HCT116 (cell line): Measurements from ENCODE around the gene GMEB1. TPM values are rescaled to one million over a fixed set of nuclear protein-coding genes. Genes with fewer than 3 reads are reported as not detected.
A peak's percentile ranks its signal among the peaks of the same experiment; 100 is the strongest.

Experiments used
- ATAC-seq: fragments of 200-7000 bp; cut with Tn5 transposase; 2 replicates; pipeline ENCODE4 v1.9.1; 2020; ENCODE audit warnings: mild to moderate bottlenecking, moderate library complexity
- BruUV-seq: library from RNA; stranded (reverse); fragments of 400-500 nt; replicated peaks from 2 replicates; lab custom pipeline; 2021; lab: Mats Ljungman, UMichigan
- CTCF ChIA-PET: fragments of 300-600 bp; sonication (Branson Sonifier 250); formaldehyde crosslinking; loops from one replicate; lab custom pipeline; 2021; ENCODE audit warnings: antibody characterized with exemption; lab: Charles Lee
- POLR2A ChIA-PET: fragments of 300-600, 350-600 bp; sonication (Branson Sonifier 250); formaldehyde crosslinking; loops from one replicate; lab custom pipeline; 2021; ENCODE audit warnings: antibody characterized with exemption; lab: Charles Lee
- RAD21 ChIA-PET, 2 experiments: fragments of 300-600 bp; sonication (Branson Sonifier 250); formaldehyde crosslinking; loops; one replicate each; lab custom pipeline; 2023; ENCODE audit warnings: low total read pairs in 2 of 2; ENCODE audit not compliant: uncharacterized antibody in 2 of 2, unreplicated experiment in 2 of 2, low non-redundant PET in 1 of 2; lab: Charles Lee
- DNase-seq: peaks from one replicate; pipeline ENCODE4 v3.0.0-alpha.2; 2010; ENCODE audit warnings: low read depth, low spot score
- H2AFZ ChIP-seq: fragments of 200-600 bp; shearing (Covaris generic), sonication (generic); 2 replicates; pipeline ENCODE4 v1.6.1; 2017; ENCODE audit warnings: low read depth, mixed run types, mixed read lengths, antibody characterized with exemption, low read length; ENCODE audit not compliant: poor library complexity, severe bottlenecking
- H3K27ac ChIP-seq: 2 replicates; pipeline ENCODE4 v1.5.1; 2012; ENCODE audit warnings: low read depth, low read length
- H3K27me3 ChIP-seq: fragments of 200-600 bp; sonication (generic); 2 replicates; pipeline ENCODE4 v1.6.1; 2016; ENCODE audit warnings: mixed run types, low read length, mixed read lengths; ENCODE audit not compliant: insufficient read depth
- H3K36me3 ChIP-seq, 2 experiments: fragments of 200-500 bp in 1 of 2; fragments of 200-600 bp in 1 of 2; sonication (Bioruptor generic) in 1 of 2; sonication (generic) in 1 of 2; 2 replicates each; pipeline versions ENCODE4 v1.5.1 to v1.6.1; 2014 to 2016; ENCODE audit warnings: low read length in 2 of 2, inconsistent platforms in 1 of 2, mixed read lengths in 1 of 2, mixed run types in 1 of 2; ENCODE audit not compliant: insufficient read depth in 2 of 2, control insufficient read depth in 1 of 2
- H3K4me1 ChIP-seq, 2 experiments: fragments of 200-600 bp in 1 of 2; sonication (generic) in 1 of 2; 2 replicates each; pipeline versions ENCODE4 v1.5.1 to v1.6.1; 2012 to 2017; ENCODE audit warnings: low read length in 2 of 2, inconsistent platforms in 1 of 2, mild to moderate bottlenecking in 1 of 2, mixed read lengths in 1 of 2, mixed run types in 1 of 2, moderate library complexity in 1 of 2; ENCODE audit not compliant: insufficient read depth in 2 of 2, control insufficient read depth in 1 of 2
- H3K4me2 ChIP-seq: fragments of 200-600 bp; sonication (generic); 2 replicates; pipeline ENCODE4 v1.6.1; 2017; ENCODE audit warnings: mixed run types, low read length, mixed read lengths
- H3K4me3 ChIP-seq, 2 experiments: fragments of 200-600 bp in 1 of 2; sonication (generic) in 1 of 2; replicated peaks in 1 of 2; 2 replicates each; pipeline ENCODE4 v1.5.1; 2011 to 2016; ENCODE audit warnings: low read length in 2 of 2, control low read depth in 1 of 2, low read depth in 1 of 2, mild to moderate bottlenecking in 1 of 2, mixed read lengths in 1 of 2, mixed run types in 1 of 2
- H3K79me2 ChIP-seq: fragments of 200-600 bp; sonication (generic); 2 replicates; pipeline ENCODE4 v1.6.1; 2017; ENCODE audit warnings: mild to moderate bottlenecking, mixed run types, low read length, moderate library complexity, mixed read lengths; ENCODE audit not compliant: insufficient read depth
- H3K9ac ChIP-seq: fragments of 200-600 bp; sonication (generic); 2 replicates; pipeline ENCODE4 v1.6.1; 2016; ENCODE audit warnings: low read length, mixed read lengths
- H3K9me2 ChIP-seq: fragments of 200-600 bp; sonication (generic), shearing (Covaris generic); 2 replicates; pipeline ENCODE4 v1.6.1; 2017; ENCODE audit warnings: mixed run types, mild to moderate bottlenecking, moderate library complexity; ENCODE audit not compliant: insufficient read depth
- H3K9me3 ChIP-seq, 2 experiments: fragments of 200-500 bp in 1 of 2; fragments of 200-600 bp in 1 of 2; sonication (Bioruptor generic) in 1 of 2; sonication (generic) in 1 of 2; 2 replicates each; pipeline ENCODE4 v1.6.1; 2014 to 2017; ENCODE audit warnings: low read length in 2 of 2, mixed read lengths in 2 of 2, inconsistent platforms in 1 of 2, low read depth in 1 of 2, mild to moderate bottlenecking in 1 of 2, mixed run types in 1 of 2, moderate library complexity in 1 of 2; ENCODE audit not compliant: control insufficient read depth in 1 of 2, insufficient read depth in 1 of 2
- H4K20me1 ChIP-seq: fragments of 200-600 bp; sonication (generic), shearing (Covaris generic); 2 replicates; pipeline ENCODE4 v1.6.1; 2017; ENCODE audit warnings: mixed run types, mild to moderate bottlenecking, moderate library complexity; ENCODE audit not compliant: insufficient read depth
- ATF3 ChIP-seq: IDR thresholded peaks from 2 replicates; pipeline ENCODE4 v1.6.1; 2012
- CBX3 ChIP-seq: IDR thresholded peaks from 2 replicates; pipeline ENCODE4 v1.6.1; 2012; ENCODE audit warnings: low read depth
- CEBPB ChIP-seq: IDR thresholded peaks from 2 replicates; pipeline ENCODE4 v1.6.1; 2012; ENCODE audit warnings: low read depth
- CTCF ChIP-seq, 3 experiments: fragments of 200-600 bp in 1 of 3; sonication (generic) in 1 of 3; IDR thresholded peaks in 2 of 3; conservative IDR thresholded peaks in 1 of 3; 2 replicates each; pipeline ENCODE4 v1.5.1; 2012 to 2017; ENCODE audit warnings: low read depth in 2 of 3, low read length in 2 of 3, antibody characterized with exemption in 1 of 3, borderline replicate concordance in 1 of 3, control low read depth in 1 of 3, mild to moderate bottlenecking in 1 of 3, mixed read lengths in 1 of 3, mixed run types in 1 of 3, moderate library complexity in 1 of 3; ENCODE audit not compliant: insufficient read depth in 1 of 3
- EGR1 ChIP-seq: IDR thresholded peaks from 2 replicates; pipeline ENCODE4 v1.6.1; 2012; ENCODE audit warnings: low read depth
- ELF1 ChIP-seq: IDR thresholded peaks from 2 replicates; pipeline ENCODE4 v1.6.1; 2012; ENCODE audit warnings: low read depth, borderline replicate concordance
- EZH2 ChIP-seq: fragments of 200-600 bp; sonication (generic); IDR thresholded peaks from 2 replicates; pipeline ENCODE4 v1.6.1; 2017; ENCODE audit warnings: antibody characterized with exemption, mixed run types
- EZH2phosphoT487 ChIP-seq: fragments of 200-600 bp; IDR thresholded peaks from 2 replicates; pipeline ENCODE4 v1.6.1; 2018; ENCODE audit warnings: antibody characterized with exemption, borderline replicate concordance
- JUND ChIP-seq: IDR thresholded peaks from 2 replicates; pipeline ENCODE4 v1.6.1; 2012
- MAX ChIP-seq: IDR thresholded peaks from 2 replicates; pipeline ENCODE4 v1.6.1; 2012
- RAD21 ChIP-seq: IDR thresholded peaks from 2 replicates; pipeline ENCODE4 v1.6.1; 2012; ENCODE audit warnings: low read depth, mild to moderate bottlenecking
- SIN3A ChIP-seq: IDR thresholded peaks from 2 replicates; pipeline ENCODE4 v1.6.1; 2012; ENCODE audit warnings: low read depth
- SRF ChIP-seq: IDR thresholded peaks from 2 replicates; pipeline ENCODE4 v1.6.1; 2012; ENCODE audit warnings: low read depth
- TCF7L2 ChIP-seq: IDR thresholded peaks from 2 replicates; pipeline ENCODE4 v1.7.0; 2011; ENCODE audit warnings: borderline replicate concordance, inconsistent platforms; ENCODE audit not compliant: insufficient read depth, insufficient read length; ENCODE audit errors: extremely low read depth
- YY1 ChIP-seq: IDR thresholded peaks from 2 replicates; pipeline ENCODE4 v1.6.1; 2011; ENCODE audit warnings: low read length, low read depth, moderate library complexity, mild to moderate bottlenecking; ENCODE audit not compliant: insufficient replicate concordance; ENCODE audit errors: extremely low read depth
- ZBTB33 ChIP-seq: IDR thresholded peaks from 2 replicates; pipeline ENCODE4 v1.6.1; 2011; ENCODE audit warnings: mild to moderate bottlenecking, low read length, moderate library complexity; ENCODE audit not compliant: insufficient replicate concordance; ENCODE audit errors: extremely low read depth
- ZNF274 ChIP-seq: fragments of 200-500 bp; sonication (Bioruptor generic); IDR thresholded peaks from 2 replicates; pipeline ENCODE4 v1.6.1; 2014; ENCODE audit warnings: mild to moderate bottlenecking, low read depth, low read length, inconsistent platforms
- intact Hi-C: fragments of 100-400 bp; cut with micrococcal nuclease; formaldehyde crosslinking; loops from 2 replicates; pipeline ENCODE4 v1.10.0; 2022
- total RNA-seq: library from RNA; stranded (reverse); gene quantifications from one replicate; pipeline ENCODE4 v1.2.1, GENCODE V29; 2021; ENCODE audit not compliant: unreplicated experiment

The GMEB1 gene
- total RNA-seq, 1 experiment from 2014 or later = 19.8 TPM

- peak overlapping the region; percentile 86 for H3K27ac ChIP-seq
- no peaks in the 10 kb centered on the region for H3K36me3 ChIP-seq
- BruUV-seq = no TSS peak
- peak overlapping the region; percentile 62 for H3K9ac ChIP-seq
- H3K9me3 ChIP-seq = no peaks in the 10 kb centered on the region
- ChIA-PET RAD21 (interaction anchor here in 1 of 2 experiments (1.6 kb wide), 1 partner anchor 229 kb away, joined by 4 read pairs; no protein-coding TSS in a partner anchor), POLR2A (interaction anchor here (0.6 to 4.1 kb wide), 45 partner anchors 7 to 555 kb away, joined by 3 to 53 read pairs (median 4); partner anchors contain the start of genes EPB41, GMEB1, RCC1 and YTHDF2), CTCF (interaction anchor here (1.1 kb wide), 1 partner anchor 89 kb away, joined by 3 read pairs; the partner anchor contains the start of gene YTHDF2)
- H3K4me3 ChIP-seq = peak overlapping the region; percentile 31 to 51
- no peaks in the 10 kb centered on the region for H3K9me2 ChIP-seq
- no peak for TF ChIP-seq TCF7L2
- TF ChIP-seq RAD21 = no peak
- no peak for TF ChIP-seq EGR1
- TF ChIP-seq ZBTB33 = no peak
- no peak for TF ChIP-seq CTCF (IDR thresholded peaks at IDR 0.05 in 2 of 3, conservative IDR thresholded peaks at IDR 0.05 in 1 of 3; ENCODE audit: borderline replicate concordance in 1 of 3, insufficient read depth in 1 of 3, low read depth in 2 of 3, low read length in 2 of 3)
- TF ChIP-seq CBX3 = no peak
- no peak for TF ChIP-seq ATF3
- TF ChIP-seq ZNF274 = no peak
- no peak for TF ChIP-seq ELF1
- no peak for TF ChIP-seq EZH2
- no peak for TF ChIP-seq EZH2phosphoT487
- TF ChIP-seq CEBPB = no peak
- TF ChIP-seq JUND = no peak
- no peak for TF ChIP-seq MAX
- no peak for TF ChIP-seq YY1
- TF ChIP-seq SIN3A = no peak
- no peak for TF ChIP-seq SRF
- no peaks in the 10 kb centered on the region for H3K27me3 ChIP-seq
- H3K4me2 ChIP-seq = peak overlapping the region; percentile 75
- no peak overlapping the region for H2AFZ ChIP-seq
- intact Hi-C loops = loop anchor here (1.0 to 2.0 kb wide), 2 partner anchors 21 to 88 kb away; partner anchors contain the start of genes GMEB1 and YTHDF2
- H4K20me1 ChIP-seq = no peaks in the 10 kb centered on the region
- H3K4me1 ChIP-seq = peaks cover 18 to 41% of the 10 kb centered on the region in 2 experiments
- peak; percentile 80 for ATAC-seq
- peak; percentile 88 for DNase-seq
- no peaks in the 10 kb centered on the region; the same call in 1 of the 2 replicates for H3K79me2 ChIP-seq
These were observed 20.5 kb upstream of the GMEB1 start for GRCh38 chr1:28648008-28648473.
